ENCODE results near the gene KIFC3. TPM values are rescaled to one million over a fixed set of nuclear protein-coding genes. Genes with fewer than 3 reads are reported as not detected.
"Not testable (repeated sequence)": the region's sequence is repeated elsewhere in the genome, so short reads cannot be mapped to it uniquely, and the experiment has no call there.

KIFC3 gene
- total RNA-seq, 2 donors from 2014 or later, result 0.16 to 0.64 TPM

DNA sequence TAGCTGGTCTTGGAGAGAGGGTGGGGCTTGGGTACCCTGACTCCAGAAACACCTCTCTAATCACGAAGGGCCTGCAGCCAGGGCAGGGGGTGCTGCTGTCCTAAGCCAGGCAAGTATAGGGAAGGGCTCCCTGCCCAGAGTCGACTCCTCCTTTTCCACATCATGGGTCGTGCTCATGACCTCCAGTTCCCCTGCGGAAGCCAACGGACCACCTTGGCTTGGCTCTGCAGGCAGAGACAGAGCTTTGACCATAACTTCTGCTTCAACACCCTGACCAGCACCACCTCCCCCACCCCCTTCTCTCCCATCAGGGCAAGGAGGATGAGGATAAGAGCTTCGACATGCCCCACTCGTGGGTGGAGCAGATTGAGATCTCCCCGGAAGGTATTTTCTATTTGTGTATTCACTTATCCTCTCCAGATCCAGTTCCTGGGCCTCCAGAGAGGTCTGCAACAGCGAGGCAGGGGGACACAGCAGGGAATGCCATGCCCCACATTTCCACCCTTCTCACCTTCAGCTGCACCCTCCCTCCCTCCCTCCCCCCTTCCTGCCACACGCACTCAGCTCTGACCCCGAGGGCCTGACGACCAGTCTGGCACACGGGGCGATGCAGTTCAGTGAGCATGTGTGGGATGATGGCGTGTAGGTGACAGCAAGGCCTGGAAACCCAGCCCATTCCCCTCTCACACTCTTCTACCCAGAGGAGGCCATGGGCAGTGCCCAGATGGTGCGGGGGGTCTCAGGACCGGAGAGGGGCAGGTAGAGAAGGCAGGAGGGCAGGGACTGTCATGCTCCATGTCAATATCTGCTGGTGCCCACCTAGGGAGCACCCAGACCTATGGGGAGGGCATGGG is 80.7 kb downstream of the KIFC3 start:
- Mint-ChIP-seq H3K27ac (peak overlapping the region in 1 of 2 donors; percentile 92), H3K9me3 (no peaks in the 10 kb centered on the region), H3K36me3 (no peaks in the 10 kb centered on the region)
- DNase-seq (ENCODE audit: low spot score in 2 of 2) (no peak), ATAC-seq (no peak)

GRCh38 chr16:57720142-57720575 is 82.1 kb downstream of the KIFC3 start:
- ATAC-seq (peak; percentile 71 to 79), DNase-seq (ENCODE audit: low spot score in 2 of 2) (peak in 1 of 2 donors; percentile 52)
- Mint-ChIP-seq H3K27ac (no peak overlapping the region), H3K9me3 (no peaks in the 10 kb centered on the region), H3K36me3 (no peaks in the 10 kb centered on the region)

- H3K9me3 Mint-ChIP-seq, result no peaks in the 10 kb centered on the region
- DNase-seq (ENCODE audit: low spot score in 2 of 2) (no peak), ATAC-seq (no peak)
- H3K36me3 Mint-ChIP-seq, result no peaks in the 10 kb centered on the region
- no peak overlapping the region for H3K27ac Mint-ChIP-seq
Measured at GRCh38 chr16:57714047-57714446, 88.2 kb downstream of the KIFC3 start.

GRCh38 chr16:57713596-57713995 is 88.7 kb downstream of the KIFC3 start:
- Mint-ChIP-seq H3K9me3 (no peaks in the 10 kb centered on the region), H3K27ac (no peak overlapping the region), H3K36me3 (no peaks in the 10 kb centered on the region)
- DNase-seq (ENCODE audit: low spot score in 2 of 2) (no peak), ATAC-seq (no peak)

DNA sequence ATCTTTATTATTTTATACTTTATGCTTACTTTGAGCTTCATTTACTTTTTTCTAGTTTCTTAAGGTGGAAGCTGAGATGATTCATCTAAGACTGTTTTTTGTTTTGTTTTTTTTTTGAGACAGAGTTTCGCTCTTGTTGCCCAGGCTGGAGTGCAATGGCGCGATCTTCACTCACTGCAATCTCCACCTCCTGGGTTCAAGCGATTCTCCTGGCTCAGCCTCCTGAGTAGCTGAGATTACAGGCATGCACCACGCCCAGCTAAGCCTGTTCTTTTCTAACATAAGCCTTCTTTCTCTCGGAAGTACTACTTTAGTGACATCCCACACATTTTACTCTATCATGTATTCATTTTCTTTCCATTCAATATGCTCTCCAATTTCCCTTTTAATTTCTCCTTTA is 89.7 kb downstream of the KIFC3 start:
- not testable (repeated sequence) for H3K9me3 Mint-ChIP-seq; DNase-seq (ENCODE audit: low spot score in 2 of 2); H3K36me3 Mint-ChIP-seq; H3K27ac Mint-ChIP-seq; ATAC-seq

DNA sequence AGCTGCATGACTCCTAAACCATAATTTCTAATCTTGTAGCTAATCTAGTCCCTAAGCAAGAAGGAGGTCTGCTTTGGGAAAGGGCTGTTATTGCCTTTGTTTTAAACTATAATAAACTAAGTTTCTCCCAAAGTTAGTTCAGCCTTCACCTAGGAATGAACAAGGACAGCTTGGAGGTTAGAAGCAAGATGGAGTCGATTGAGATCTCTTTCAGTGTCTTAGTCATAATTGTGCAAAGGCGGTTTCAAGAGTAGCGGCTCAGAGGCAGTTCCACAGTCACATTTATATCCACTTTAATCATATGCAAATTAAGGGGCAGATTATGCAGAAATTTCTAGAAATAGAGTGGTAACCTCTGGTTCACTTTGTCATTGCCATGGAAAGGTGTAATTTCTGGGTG is 90.3 kb downstream of the KIFC3 start:
- no peaks in the 10 kb centered on the region for H3K36me3 Mint-ChIP-seq
- ATAC-seq, result no peak
- H3K27ac Mint-ChIP-seq, result no peak overlapping the region
- DNase-seq (ENCODE audit: low spot score in 2 of 2), result no peak
- no peaks in the 10 kb centered on the region for H3K9me3 Mint-ChIP-seq

DNA sequence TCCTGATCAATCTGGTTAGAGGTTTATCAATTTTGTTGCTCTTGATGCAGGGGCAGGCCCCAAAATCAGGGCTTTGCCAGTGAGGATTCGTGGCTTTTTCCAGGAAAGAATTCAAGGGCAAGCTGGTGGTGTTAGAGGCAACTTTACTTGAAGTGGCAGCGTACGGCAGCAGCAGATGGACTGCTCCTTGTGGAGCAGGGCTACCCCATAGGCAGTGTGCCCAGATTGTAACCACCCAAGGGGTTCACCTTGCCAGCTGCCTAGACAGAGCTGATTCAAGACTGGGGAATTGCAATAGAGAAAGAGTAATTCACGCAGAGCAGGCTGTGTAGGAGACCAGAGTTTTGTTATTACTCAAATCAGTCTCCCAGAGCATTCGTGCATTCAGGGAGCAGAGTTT is 90.9 kb downstream of the KIFC3 start:
- DNase-seq (ENCODE audit: low spot score in 2 of 2), result no peak
- Mint-ChIP-seq H3K9me3 (no peaks in the 10 kb centered on the region), H3K36me3 (no peaks in the 10 kb centered on the region), H3K27ac (peak overlapping the region in 1 of 2 donors; percentile 38)
- no peak for ATAC-seq

DNA sequence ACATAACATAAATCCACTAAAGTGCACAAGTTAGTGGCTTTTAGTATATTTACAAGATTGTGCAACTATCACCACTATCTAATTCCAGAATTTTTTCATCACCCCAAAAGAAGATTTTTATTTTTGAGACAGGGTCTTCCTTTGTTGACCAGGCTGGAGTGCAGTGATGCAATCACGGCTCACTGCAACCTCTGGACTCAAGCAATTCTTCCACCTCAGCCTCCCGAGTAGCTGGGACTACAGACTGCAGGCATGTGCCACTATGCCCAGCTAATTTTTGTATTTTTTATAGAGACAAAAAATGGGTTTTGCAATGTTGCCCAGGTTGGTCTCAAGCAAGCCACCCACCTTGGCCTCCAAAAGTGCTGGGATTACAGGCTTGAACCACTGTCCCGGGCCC is 92.6 kb downstream of the KIFC3 start:
- DNase-seq (ENCODE audit: low spot score in 2 of 2) (no peak), ATAC-seq (no peak)
- H3K27ac Mint-ChIP-seq, result no peak overlapping the region
- no peaks in the 10 kb centered on the region for H3K36me3 Mint-ChIP-seq
- H3K9me3 Mint-ChIP-seq, result no peaks in the 10 kb centered on the region

Other genes starting within 250 kb of the KIFC3 start
- 1 to 10 TPM; 4.3 to 8.2 TPM for gene ADGRG1, start 173.9 kb downstream of the KIFC3 start, total RNA-seq
- gene ADGRG3, start 134.2 kb downstream of the KIFC3 start, total RNA-seq, result under 1 TPM; 0.21 to 0.84 TPM
- gene DRC7, start 107.7 kb downstream of the KIFC3 start, total RNA-seq, result not detected
- 10 to 100 TPM; 20.2 to 33.9 TPM for gene KATNB1, start 66.7 kb downstream of the KIFC3 start, total RNA-seq
- gene CNGB1, start 168.6 kb upstream of the KIFC3 start, total RNA-seq, result under 1 TPM in 1 of 2 donors, not detected in 1; 0.51 TPM
- gene ZNF319, start 198.2 kb upstream of the KIFC3 start, total RNA-seq, result 1 to 10 TPM; 3.1 to 5.6 TPM
- gene USB1, start 198.9 kb upstream of the KIFC3 start, total RNA-seq, result 10 to 100 TPM; 39.8 to 50.6 TPM
- under 1 TPM; 0.07 to 0.76 TPM for gene MMP15, start 223.3 kb upstream of the KIFC3 start, total RNA-seq